Measurements from ENCODE around the gene MS4A4A.

- TF ChIP-seq POLR2A (IDR thresholded peaks at IDR 0.05) (no peak), CTCF (IDR thresholded peaks at IDR 0.05) (no peak)
Observed at GRCh38 chr11:60280412-60280811, at the start of gene MS4A4A.

All from testis (tissue), 2 donors.